GM12878 (cell line): ENCODE results near the gene SEC23A. TPM values are rescaled to one million over a fixed set of nuclear protein-coding genes. Genes with fewer than 3 reads are reported as not detected.
A peak's percentile ranks its signal among the peaks of the same experiment; 100 is the strongest.

Experiments used
- ATAC-seq: fragments of 200-7000 bp; cut with Tn5 transposase; 3 replicates; pipeline ENCODE4 v1.9.1; 2020; ENCODE audit warnings: mild to moderate bottlenecking, moderate library complexity
- BruUV-seq: library from RNA; stranded (reverse); fragments of 400-500 nt; replicated peaks from 2 replicates; lab custom pipeline; 2021; lab: Mats Ljungman, UMichigan
- CTCF ChIA-PET: fragments of 300-600 bp; sonication (Branson Sonifier 250); formaldehyde crosslinking; extraction: SDS; loops from one replicate; lab custom pipeline; 2021; ENCODE audit warnings: inconsistent platforms; lab: Yijun Ruan, JAX
- POLR2A ChIA-PET: fragments of 350-600 bp; formaldehyde crosslinking; extraction: SDS; loops from one replicate; lab custom pipeline; 2021; ENCODE audit warnings: inconsistent platforms; lab: Charles Lee
- RAD21 ChIA-PET: fragments of 300-600 bp; sonication (Branson Sonifier 250); formaldehyde crosslinking; loops from one replicate; lab custom pipeline; 2023; ENCODE audit warnings: antibody characterized with exemption; ENCODE audit not compliant: unreplicated experiment; lab: Charles Lee
- SMC1A ChIA-PET: fragments of 300-600 bp; sonication (Branson Sonifier 250); formaldehyde crosslinking; loops from one replicate; lab custom pipeline; 2023; ENCODE audit not compliant: unreplicated experiment, uncharacterized antibody; lab: Charles Lee
- DNase-seq: peaks from one replicate; pipeline ENCODE4 v3.0.0-alpha.2; 2011; ENCODE audit warnings: low read depth, low spot score
- FAIRE-seq: peaks from 3 replicates; lab custom pipeline; 2011; peaks lifted over from hg19 to GRCh38; lab: Jason Lieb, UNC
- H2AFZ ChIP-seq: 2 replicates; pipeline ENCODE4 v1.6.0; 2011; ENCODE audit warnings: low read depth, low read length, control low read depth; ENCODE audit not compliant: control insufficient read depth
- H3K27ac ChIP-seq: 2 replicates; pipeline ENCODE4 v1.5.1; 2011; ENCODE audit warnings: control low read depth; ENCODE audit not compliant: control insufficient read depth, insufficient read depth
- H3K27me3 ChIP-seq, 2 experiments: replicated peaks in 1 of 2; 2 replicates each; pipeline versions ENCODE4 v1.6.0 to v1.6.1; 2011; ENCODE audit warnings: low read length in 1 of 2; ENCODE audit not compliant: control insufficient read depth in 2 of 2, insufficient read depth in 2 of 2
- H3K36me3 ChIP-seq, 2 experiments: 2 replicates each; pipeline ENCODE4 v1.5.1; 2011; ENCODE audit warnings: low read length in 1 of 2; ENCODE audit not compliant: control insufficient read depth in 2 of 2, insufficient read depth in 2 of 2
- H3K4me1 ChIP-seq: 2 replicates; pipeline ENCODE4 v1.6.1; 2011; ENCODE audit warnings: mild to moderate bottlenecking, low read length, moderate library complexity, mixed read lengths; ENCODE audit not compliant: control insufficient read depth, insufficient read depth
- H3K4me2 ChIP-seq: 2 replicates; pipeline ENCODE4 v1.6.0; 2011; ENCODE audit warnings: control low read depth; ENCODE audit not compliant: control insufficient read depth, insufficient read depth
- H3K4me3 ChIP-seq: fragments of 200-600 bp; sonication (generic); 2 replicates; pipeline ENCODE4 v1.5.1; 2016
- H3K79me2 ChIP-seq: 2 replicates; pipeline ENCODE4 v1.6.0; 2011; ENCODE audit warnings: low read length; ENCODE audit not compliant: control insufficient read depth, insufficient read depth
- H3K9ac ChIP-seq: 2 replicates; pipeline ENCODE4 v1.8.0; 2011; ENCODE audit warnings: low read length, control low read depth, mixed read lengths; ENCODE audit not compliant: control insufficient read depth, insufficient read depth
- H3K9me3 ChIP-seq: replicated peaks from 3 replicates; pipeline ENCODE4 v1.5.1; 2011; ENCODE audit warnings: mild to moderate bottlenecking, low read length; ENCODE audit not compliant: control insufficient read depth, insufficient read depth
- H4K20me1 ChIP-seq: 2 replicates; pipeline ENCODE4 v1.6.0; 2011; ENCODE audit not compliant: control insufficient read depth, insufficient read depth
- BHLHE40 ChIP-seq, 2 experiments: fragments of 450-650 bp in 1 of 2; IDR thresholded peaks; 2 replicates each; pipeline ENCODE4 v1.6.1; 2011 to 2017; ENCODE audit warnings: low read depth in 2 of 2, borderline replicate concordance in 1 of 2, improper control_type of control experiment in 1 of 2, low read length in 1 of 2, mild to moderate bottlenecking in 1 of 2
- E2F8 ChIP-seq: fragments of 450-650 bp; IDR thresholded peaks from 2 replicates; pipeline ENCODE4 v1.6.1; 2018; ENCODE audit warnings: mild to moderate bottlenecking, low read depth, moderate library complexity; ENCODE audit not compliant: partially characterized antibody
- FOXK2 ChIP-seq: fragments of 450-650 bp; IDR thresholded peaks from 2 replicates; pipeline ENCODE4 v1.6.1; 2017; ENCODE audit warnings: mild to moderate bottlenecking, moderate library complexity
- HDAC2 ChIP-seq: fragments of 200-600 bp; sonication (generic); IDR thresholded peaks from 2 replicates; pipeline ENCODE4 v1.6.1; 2017
- IKZF1 ChIP-seq: fragments of 450-650 bp; conservative IDR thresholded peaks from 2 replicates; pipeline ENCODE4 v1.6.1; 2017; ENCODE audit warnings: antibody characterized with exemption, mild to moderate bottlenecking
- MLLT1 ChIP-seq: fragments of 450-650 bp; IDR thresholded peaks from 2 replicates; pipeline ENCODE4 v1.6.1; 2016; ENCODE audit warnings: mild to moderate bottlenecking
- NFXL1 ChIP-seq: fragments of 450-650 bp; IDR thresholded peaks from 2 replicates; pipeline ENCODE4 v1.6.1; 2017; ENCODE audit warnings: antibody characterized with exemption, mild to moderate bottlenecking, borderline replicate concordance
- NR2F1 ChIP-seq: fragments of 450-650 bp; conservative IDR thresholded peaks from 2 replicates; pipeline ENCODE4 v1.6.1; 2017; ENCODE audit warnings: mild to moderate bottlenecking
- NRF1 ChIP-seq: conservative IDR thresholded peaks from 2 replicates; pipeline ENCODE4 v1.6.1; 2011; ENCODE audit warnings: mild to moderate bottlenecking, low read depth, low read length, improper control_type of control experiment
- RBBP5 ChIP-seq: fragments of 200-600 bp; sonication (generic); conservative IDR thresholded peaks from 2 replicates; pipeline ENCODE4 v1.6.1; 2016
- SIX5 ChIP-seq: IDR thresholded peaks from 2 replicates; pipeline ENCODE4 v1.6.1; 2011; ENCODE audit warnings: mild to moderate bottlenecking, low read depth, low read length, moderate library complexity; ENCODE audit not compliant: severe bottlenecking
- WGBS: methylation state at CpG from one replicate; pipeline ENCODE4 v1.1.6; 2016; ENCODE audit warnings: low lambda C conversion rate; ENCODE audit not compliant: insufficient replicate concordance, insufficient coverage; ENCODE audit errors: missing lambda C conversion rate; 5-methylcytosine and 5-hydroxymethylcytosine counted together
- in situ Hi-C: fragments of 300-500 bp; cut with MboI; formaldehyde crosslinking; loops from 9 replicates; pipeline ENCODE4 v1.14.3; 2018; ENCODE audit warnings: mixed read lengths
- intact Hi-C: fragments of 100-400 bp; cut with micrococcal nuclease; formaldehyde crosslinking; loops from one replicate; pipeline ENCODE4 v1.14.2; 2022; ENCODE audit not compliant: unreplicated experiment
- polyA plus RNA-seq, 11 experiments: library from polyadenylated mRNA; depleted of rRNA in 4 of 11; unstranded in 6 of 11; stranded (reverse) in 5 of 11; fragments of >200 nt; fragmentation: Nextera tagmentation in 4 of 11; fragmentation: Illumina TruSeq in 1 of 11; extraction: Ambion mirVana in 4 of 11; extraction: Trizol in 1 of 11; gene quantifications; 1 replicate in 1 of 11; 2 replicates in 10 of 11; pipeline versions ENCODE4 v1.2.1 to v1.2.3, GENCODE V29; 2011 to 2016; ENCODE audit warnings: inconsistent platforms in 2 of 11, missing spikeins in 2 of 11, low read depth in 1 of 11
- total RNA-seq, 4 experiments: library from RNA; depleted of rRNA in 3 of 4; stranded (reverse); fragments of >200 nt in 3 of 4; fragmentation: Illumina TruSeq in 1 of 4; extraction: Trizol in 1 of 4; gene quantifications; 2 replicates each; pipeline versions ENCODE4 v1.2.1 to v1.2.3, GENCODE V29; 2013 to 2021

Gene SEC23A
- total and polyA plus RNA-seq, 10 of the 15 experiments (the other 5 are each of a cell fraction or from before 2014, with no cell fraction given): 13.6 to 63.8 (median 37.3) TPM

- H4K20me1 ChIP-seq: no peaks in the 10 kb centered on the region
- no peak for FAIRE-seq
- H3K27me3 ChIP-seq: no peaks in the 10 kb centered on the region
- H3K36me3 ChIP-seq: peaks cover 3 to 5% of the 10 kb centered on the region in 2 experiments
- peak; percentile 37; the same call in 2 of the 3 replicates for ATAC-seq
- BruUV-seq: no TSS peak
- no peak overlapping the region for H3K9ac ChIP-seq
- CTCF ChIA-PET: interaction anchor here (1.2 to 1.4 kb wide), 3 partner anchors 9 to 303 kb away, joined by 4 to 6 read pairs (median 5); no protein-coding TSS in a partner anchor
- RAD21 ChIA-PET: no interaction called here
- no peak overlapping the region for H3K4me2 ChIP-seq
- TF ChIP-seq FOXK2 (0 out of 2 replicates have a peak, but pooled peaks have one; percentile 32), BHLHE40 (IDR thresholded peaks at IDR 0.05; ENCODE audit: borderline replicate concordance in 1 of 2, low read depth in 2 of 2, low read length in 1 of 2) (no peak)
- TF ChIP-seq, all 136 proteins: peak for 1
- 98% methylated on average over 3 of the region's 3 CpGs for WGBS
- no peak overlapping the region for H3K4me3 ChIP-seq
- no peak overlapping the region for H2AFZ ChIP-seq
- ChIA-PET POLR2A (no interaction called here), SMC1A (interaction anchor here (1.3 kb wide), 1 partner anchor 12 kb away, joined by 3 read pairs; no protein-coding TSS in a partner anchor)
- no peaks in the 10 kb centered on the region for H3K4me1 ChIP-seq
- no peak overlapping the region for H3K27ac ChIP-seq
- no peak for DNase-seq
- no peaks in the 10 kb centered on the region for H3K9me3 ChIP-seq
- in situ Hi-C loops (no loop called here), intact Hi-C loops (no loop called here)
- no peaks in the 10 kb centered on the region for H3K79me2 ChIP-seq
Measured at GRCh38 chr14:39025810-39026627, 77.0 kb downstream of the SEC23A start.

- H2AFZ ChIP-seq: no peak overlapping the region
- no peaks in the 10 kb centered on the region for H3K79me2 ChIP-seq
- no peak for ATAC-seq
- no peaks in the 10 kb centered on the region for H4K20me1 ChIP-seq
- H3K4me2 ChIP-seq: no peak overlapping the region
- ChIA-PET SMC1A (interaction anchor here (1.3 kb wide), 1 partner anchor 13 kb away, joined by 3 read pairs; no protein-coding TSS in a partner anchor), CTCF (interaction anchor here (1.2 to 1.4 kb wide), 3 partner anchors 9 to 302 kb away, joined by 4 to 6 read pairs (median 5); no protein-coding TSS in a partner anchor), RAD21 (no interaction called here), POLR2A (no interaction called here)
- H3K4me3 ChIP-seq: no peak overlapping the region
- in situ Hi-C loops (no loop called here), intact Hi-C loops (no loop called here)
- H3K4me1 ChIP-seq: no peaks in the 10 kb centered on the region
- FAIRE-seq: no peak
- H3K27ac ChIP-seq: no peak overlapping the region
- no peaks in the 10 kb centered on the region for H3K9me3 ChIP-seq
- WGBS: 93% methylated on average over 3 of the region's 3 CpGs
- no peak overlapping the region for H3K9ac ChIP-seq
- BruUV-seq: no TSS peak
- no peak for DNase-seq
- H3K36me3 ChIP-seq: peaks cover 0 to 2% of the 10 kb centered on the region in 2 experiments
- no peaks in the 10 kb centered on the region for H3K27me3 ChIP-seq
- TF ChIP-seq NFXL1: no peak
- TF ChIP-seq HDAC2: no peak
- no peak for TF ChIP-seq SIX5
- TF ChIP-seq NR2F1: no peak
- no peak for TF ChIP-seq IKZF1
- TF ChIP-seq RBBP5: no peak
- TF ChIP-seq MLLT1: no peak
- no peak for TF ChIP-seq E2F8
- TF ChIP-seq NRF1: no peak
Measured at GRCh38 chr14:39025250-39025809, 77.7 kb downstream of the SEC23A start.
